Measurements from ENCODE around the gene SF3B6.

SF3B6 gene

GRCh38 chr2:24084386-24085199 is 8.5 kb upstream of the SF3B6 start, which contains the start of gene TP53I3:
Gene TP53I3 (minus strand): TSS chr2:24084834. CDS start chr2:24084326, 508 bp downstream.
- H3K36me3 ChIP-seq (ENCODE audit: insufficient read depth, low read length), result no peaks in the 10 kb centered on the region
- peak within 1 kb of the TSS; percentile 96 for H3K9ac ChIP-seq (ENCODE audit: low read depth, low read length, poor library complexity, severe bottlenecking)
- H3K9me2 ChIP-seq (replicated peaks; ENCODE audit: low read depth, low read length), result no peaks in the 10 kb centered on the region
- peaks cover 12% of the 10 kb centered on the region; the same call in 1 of the 2 replicates for H3K79me2 ChIP-seq (ENCODE audit: insufficient read depth, low read length)
- H3K4me2 ChIP-seq (ENCODE audit: low read depth, low read length, poor library complexity, severe bottlenecking), result peak within 1 kb of the TSS; percentile 93
- peak within 1 kb of the TSS; percentile 86 for H2AFZ ChIP-seq (ENCODE audit: low read length)
- TF ChIP-seq, protein P1, sequence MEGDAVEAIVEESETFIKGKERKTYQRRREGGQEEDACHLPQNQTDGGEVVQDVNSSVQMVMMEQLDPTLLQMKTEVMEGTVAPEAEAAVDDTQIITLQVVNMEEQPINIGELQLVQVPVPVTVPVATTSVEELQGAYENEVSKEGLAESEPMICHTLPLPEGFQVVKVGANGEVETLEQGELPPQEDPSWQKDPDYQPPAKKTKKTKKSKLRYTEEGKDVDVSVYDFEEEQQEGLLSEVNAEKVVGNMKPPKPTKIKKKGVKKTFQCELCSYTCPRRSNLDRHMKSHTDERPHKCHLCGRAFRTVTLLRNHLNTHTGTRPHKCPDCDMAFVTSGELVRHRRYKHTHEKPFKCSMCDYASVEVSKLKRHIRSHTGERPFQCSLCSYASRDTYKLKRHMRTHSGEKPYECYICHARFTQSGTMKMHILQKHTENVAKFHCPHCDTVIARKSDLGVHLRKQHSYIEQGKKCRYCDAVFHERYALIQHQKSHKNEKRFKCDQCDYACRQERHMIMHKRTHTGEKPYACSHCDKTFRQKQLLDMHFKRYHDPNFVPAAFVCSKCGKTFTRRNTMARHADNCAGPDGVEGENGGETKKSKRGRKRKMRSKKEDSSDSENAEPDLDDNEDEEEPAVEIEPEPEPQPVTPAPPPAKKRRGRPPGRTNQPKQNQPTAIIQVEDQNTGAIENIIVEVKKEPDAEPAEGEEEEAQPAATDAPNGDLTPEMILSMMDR (conservative IDR thresholded peaks at IDR 0.05; ENCODE audit: low read length), result peak; percentile 80
- TF ChIP-seq EZH2phosphoT487 (IDR thresholded peaks at IDR 0.05; ENCODE audit: borderline replicate concordance), result no peak
- H3K4me1 ChIP-seq (ENCODE audit: insufficient read depth, low read length, poor library complexity, severe bottlenecking), result peaks cover 17% of the 10 kb centered on the region
- no peaks in the 10 kb centered on the region for H3K9me3 ChIP-seq (ENCODE audit: insufficient read depth, low read depth, low read length)
- peaks cover 4% of the 10 kb centered on the region; the same call in 1 of the 2 replicates for H3F3A ChIP-seq (ENCODE audit: low read depth)
- H3K4me3 ChIP-seq (ENCODE audit: low read length, poor library complexity, severe bottlenecking), result peak within 1 kb of the TSS; percentile 75
- no peaks in the 10 kb centered on the region for H3K27me3 ChIP-seq (ENCODE audit: insufficient read depth, low read length, poor library complexity, severe bottlenecking)
- H4K20me1 ChIP-seq (ENCODE audit: insufficient read depth, low read length, poor library complexity, severe bottlenecking), result no peaks in the 10 kb centered on the region

GRCh38 chr2:24083567-24084385 is 7.7 kb upstream of the SF3B6 start:
- H3K4me1 ChIP-seq (ENCODE audit: insufficient read depth, low read length, poor library complexity, severe bottlenecking), result peaks cover 17% of the 10 kb centered on the region
- H3K4me3 ChIP-seq (ENCODE audit: low read length, poor library complexity, severe bottlenecking), result peak overlapping the region; percentile 75
- peak overlapping the region; percentile 96 for H3K9ac ChIP-seq (ENCODE audit: low read depth, low read length, poor library complexity, severe bottlenecking)
- H3F3A ChIP-seq (ENCODE audit: low read depth), result peaks cover 4% of the 10 kb centered on the region; the same call in 1 of the 2 replicates
- no peaks in the 10 kb centered on the region for H3K9me3 ChIP-seq (ENCODE audit: insufficient read depth, low read depth, low read length)
- H3K36me3 ChIP-seq (ENCODE audit: insufficient read depth, low read length), result no peaks in the 10 kb centered on the region
- no peaks in the 10 kb centered on the region for H4K20me1 ChIP-seq (ENCODE audit: insufficient read depth, low read length, poor library complexity, severe bottlenecking)
- no peaks in the 10 kb centered on the region for H3K27me3 ChIP-seq (ENCODE audit: insufficient read depth, low read length, poor library complexity, severe bottlenecking)
- TF ChIP-seq EZH2phosphoT487 (IDR thresholded peaks at IDR 0.05; ENCODE audit: borderline replicate concordance), result no peak
- TF ChIP-seq, protein P1 (conservative IDR thresholded peaks at IDR 0.05; ENCODE audit: low read length), result no peak
- no peaks in the 10 kb centered on the region for H3K9me2 ChIP-seq (replicated peaks; ENCODE audit: low read depth, low read length)
- peak overlapping the region; percentile 86; the same call in 1 of the 2 replicates for H2AFZ ChIP-seq (ENCODE audit: low read length)
- peak overlapping the region; percentile 93 for H3K4me2 ChIP-seq (ENCODE audit: low read depth, low read length, poor library complexity, severe bottlenecking)
- H3K79me2 ChIP-seq (ENCODE audit: insufficient read depth, low read length), result peaks cover 12% of the 10 kb centered on the region; the same call in 1 of the 2 replicates

GRCh38 chr2:24082787-24083566 is 6.9 kb upstream of the SF3B6 start:
- H3K4me2 ChIP-seq (ENCODE audit: low read depth, low read length, poor library complexity, severe bottlenecking), result peak overlapping the region; percentile 93
- no peaks in the 10 kb centered on the region for H3K36me3 ChIP-seq (ENCODE audit: insufficient read depth, low read length)
- no peaks in the 10 kb centered on the region for H4K20me1 ChIP-seq (ENCODE audit: insufficient read depth, low read length, poor library complexity, severe bottlenecking)
- peaks cover 18% of the 10 kb centered on the region for H3K4me1 ChIP-seq (ENCODE audit: insufficient read depth, low read length, poor library complexity, severe bottlenecking)
- H3K9me2 ChIP-seq (replicated peaks; ENCODE audit: low read depth, low read length), result no peaks in the 10 kb centered on the region
- peak overlapping the region; percentile 75 for H3K4me3 ChIP-seq (ENCODE audit: low read length, poor library complexity, severe bottlenecking)
- H3K27me3 ChIP-seq (ENCODE audit: insufficient read depth, low read length, poor library complexity, severe bottlenecking), result no peaks in the 10 kb centered on the region
- H3K79me2 ChIP-seq (ENCODE audit: insufficient read depth, low read length), result peaks cover 12% of the 10 kb centered on the region; the same call in 1 of the 2 replicates
- H3K9ac ChIP-seq (ENCODE audit: low read depth, low read length, poor library complexity, severe bottlenecking), result peak overlapping the region; percentile 96
- H3F3A ChIP-seq (ENCODE audit: low read depth), result peaks cover 4% of the 10 kb centered on the region; the same call in 1 of the 2 replicates
- peak overlapping the region; percentile 86; the same call in 1 of the 2 replicates for H2AFZ ChIP-seq (ENCODE audit: low read length)
- TF ChIP-seq, protein P1 (conservative IDR thresholded peaks at IDR 0.05; ENCODE audit: low read length), result no peak
- TF ChIP-seq EZH2phosphoT487 (IDR thresholded peaks at IDR 0.05; ENCODE audit: borderline replicate concordance), result no peak
- H3K9me3 ChIP-seq (ENCODE audit: insufficient read depth, low read depth, low read length), result no peaks in the 10 kb centered on the region
